HG03439 (cell line): ENCODE data around the gene NKAP.
"Not testable (repeated sequence)": the region's sequence is repeated elsewhere in the genome, so short reads cannot be mapped to it uniquely, and the experiment has no call there.

ENCODE experiments used
- ATAC-seq: cut with Tn5 transposase; IDR thresholded peaks from one replicate; pipeline ENCODE4 v1.9.1; 2021; ENCODE audit warnings: mild to moderate bottlenecking, moderate library complexity; ENCODE audit not compliant: unreplicated experiment

Gene NKAP

DNA sequence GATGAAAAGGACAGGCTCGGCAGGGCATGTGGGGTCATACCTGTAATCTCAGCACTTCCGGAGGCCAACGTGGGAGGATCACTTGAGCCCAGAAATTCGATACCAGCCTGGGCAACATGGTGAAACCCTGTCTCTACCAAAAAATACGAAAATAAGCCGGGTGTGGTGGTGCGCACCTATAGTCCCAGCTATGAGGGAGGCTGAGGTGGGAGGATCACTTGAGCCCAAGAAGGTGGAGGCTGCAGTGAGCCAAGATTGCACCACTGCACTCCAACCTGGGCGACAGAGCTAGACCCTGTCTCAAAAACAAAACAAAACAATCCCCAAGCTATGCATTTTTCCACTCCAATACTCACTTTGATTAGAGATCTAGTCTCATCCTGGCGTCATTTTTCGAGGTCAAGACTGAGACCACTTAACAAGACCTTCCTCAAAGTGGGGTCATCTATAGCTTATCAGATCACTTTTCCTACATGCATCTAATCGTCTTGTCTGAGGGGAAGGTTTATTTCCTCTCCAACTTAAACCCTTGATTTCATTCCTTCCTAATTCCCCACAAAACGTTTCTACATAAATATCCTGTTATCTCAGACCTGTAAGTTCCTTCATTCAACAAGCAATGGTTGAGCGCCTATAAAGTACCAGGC, 1.3 kb downstream of the NKAP start:
- ATAC-seq = no peak

DNA sequence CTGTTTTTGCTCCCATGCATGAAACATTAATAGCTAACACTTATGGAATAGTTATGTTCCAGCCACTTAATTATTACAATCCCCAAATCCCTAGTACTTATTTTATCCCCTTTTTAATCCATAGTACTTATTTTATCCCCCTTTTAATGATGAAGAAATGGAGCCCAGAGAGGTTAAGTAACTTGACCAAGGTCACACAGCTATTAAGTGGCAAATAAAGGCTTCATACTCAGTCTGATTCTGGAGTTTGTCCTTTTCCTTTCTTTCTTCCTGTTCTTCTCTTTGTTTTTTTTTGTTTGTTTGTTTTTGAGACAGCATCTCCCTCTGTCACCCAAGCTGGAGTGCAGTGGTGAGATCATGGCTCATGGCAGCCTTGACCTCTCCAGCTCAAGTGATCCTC, 2.2 kb downstream of the NKAP start:
- ATAC-seq = no peak

DNA sequence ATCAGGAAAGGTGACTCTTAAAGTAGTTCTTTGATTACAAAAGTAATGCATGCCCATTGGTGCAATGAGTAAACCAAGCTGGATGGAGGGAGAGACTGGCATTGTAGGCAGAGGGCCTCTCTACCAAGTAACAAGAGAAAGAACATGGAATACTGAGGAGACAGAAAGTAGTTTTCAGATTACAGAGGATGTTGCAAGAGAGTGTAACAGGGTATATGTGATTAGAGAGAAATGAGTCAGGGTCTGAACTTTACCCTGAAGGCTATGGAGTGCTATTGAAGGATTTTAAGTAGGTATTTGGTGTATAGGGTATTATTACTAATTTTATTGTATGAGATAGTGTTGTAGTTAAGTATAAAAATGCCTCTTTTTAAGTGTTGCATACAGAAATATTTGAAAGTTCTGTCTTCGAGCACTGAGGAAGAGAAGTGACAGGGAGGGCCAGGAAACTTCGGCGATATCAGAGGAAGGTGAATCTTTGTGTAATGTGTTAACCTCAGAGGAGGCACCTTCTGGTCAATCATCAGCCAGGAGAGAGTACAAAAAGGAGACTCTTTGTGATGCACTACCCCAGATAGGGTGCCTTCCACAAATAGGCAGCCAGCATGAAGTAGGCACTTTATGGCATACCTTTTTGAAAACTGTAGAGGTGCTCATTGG, 8.2 kb downstream of the NKAP start:
- no peak for ATAC-seq

DNA sequence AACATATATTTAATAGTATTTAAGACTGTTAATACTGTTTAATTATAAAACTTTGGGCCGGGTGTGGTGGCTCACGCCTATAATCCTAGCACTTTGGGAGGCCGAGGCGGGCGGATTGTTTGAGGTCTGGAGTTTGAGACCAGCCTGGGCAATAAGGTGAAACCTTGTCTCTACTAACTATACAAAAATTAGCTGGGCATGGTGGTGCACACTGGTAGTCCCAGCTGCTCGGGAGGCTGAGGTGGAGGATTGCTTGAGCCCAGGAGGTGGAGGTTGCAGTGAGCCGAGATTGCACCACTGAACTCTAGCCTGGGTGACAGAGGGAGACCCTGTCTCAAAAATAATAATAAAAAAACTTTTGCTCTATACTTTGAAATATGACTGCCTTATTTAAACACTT, 21.2 kb downstream of the NKAP start:
- not testable (repeated sequence) for ATAC-seq

DNA sequence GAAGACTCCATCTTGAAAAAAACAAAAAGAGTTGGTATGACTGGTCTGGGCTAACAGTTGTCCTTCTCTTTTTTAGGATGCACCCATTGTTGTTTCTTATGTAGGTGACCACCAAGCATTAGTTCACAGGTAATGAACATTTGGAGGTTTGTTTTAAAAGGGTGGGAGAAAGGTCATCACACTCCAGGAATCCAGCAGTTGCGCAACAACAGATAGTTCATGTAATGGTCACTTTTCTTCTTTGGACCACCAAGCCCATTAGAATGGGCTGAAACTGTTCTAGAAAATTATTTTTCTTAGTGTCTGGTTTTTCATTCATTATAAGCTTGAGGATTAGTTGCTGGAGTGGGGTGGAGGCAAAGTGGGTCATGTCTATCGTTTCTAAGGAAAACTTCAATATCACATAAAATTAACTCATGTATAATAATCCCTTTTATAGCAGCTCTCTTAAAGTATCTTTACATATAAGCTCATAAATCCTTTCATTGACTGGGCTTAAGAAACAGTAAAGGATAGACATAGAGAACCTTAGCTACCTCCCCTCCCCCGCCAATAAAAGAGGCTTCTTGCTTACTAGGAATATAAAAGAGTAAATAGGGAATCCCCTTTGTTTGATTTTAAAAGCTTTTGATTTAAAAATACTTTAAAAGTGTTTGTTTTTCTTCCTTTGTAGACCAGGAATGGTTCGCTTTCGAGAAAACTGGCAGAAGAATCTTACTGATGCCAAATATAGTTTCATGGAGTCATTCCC, 23.5 kb downstream of the NKAP start:
- no peak for ATAC-seq

DNA sequence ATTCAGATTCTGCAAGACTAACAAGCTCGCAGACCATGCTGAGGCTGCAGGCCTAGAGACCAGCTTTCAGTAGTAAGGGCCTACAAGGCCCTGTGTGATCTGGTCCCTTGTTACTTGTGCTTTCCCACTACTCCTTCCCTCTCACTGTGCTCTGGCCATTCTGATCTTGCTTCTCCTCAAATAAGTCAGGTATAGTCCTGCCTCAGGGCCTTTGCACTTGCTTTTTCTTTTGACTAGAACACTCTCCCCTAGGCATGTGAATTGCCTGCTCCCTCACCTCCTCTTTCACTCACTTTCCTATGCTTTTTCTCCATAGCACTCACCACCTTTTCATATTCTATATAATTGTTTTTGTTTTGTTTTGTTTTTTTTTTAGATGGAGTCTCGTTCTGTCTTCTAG, 25.7 kb downstream of the NKAP start:
- ATAC-seq = no peak

DNA sequence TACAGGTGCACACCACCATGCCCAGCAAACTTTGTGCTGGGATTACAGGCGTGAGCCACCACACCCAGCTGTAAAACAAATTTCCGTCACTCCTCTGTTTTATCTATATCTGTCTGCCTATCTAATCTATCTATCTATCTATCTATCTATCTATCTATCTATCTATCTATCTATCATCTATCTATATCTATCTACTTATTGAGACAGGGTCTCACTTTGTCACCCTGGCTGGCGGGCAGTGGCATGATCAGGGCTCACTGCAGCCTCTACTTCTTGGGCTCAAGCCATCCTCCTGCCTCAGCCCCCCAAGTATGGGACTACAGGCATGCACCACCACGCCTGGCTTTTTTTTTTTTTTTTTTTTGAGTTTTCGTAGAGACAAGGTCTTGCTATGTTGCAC, 27.2 kb downstream of the NKAP start:
- no peak for ATAC-seq

DNA sequence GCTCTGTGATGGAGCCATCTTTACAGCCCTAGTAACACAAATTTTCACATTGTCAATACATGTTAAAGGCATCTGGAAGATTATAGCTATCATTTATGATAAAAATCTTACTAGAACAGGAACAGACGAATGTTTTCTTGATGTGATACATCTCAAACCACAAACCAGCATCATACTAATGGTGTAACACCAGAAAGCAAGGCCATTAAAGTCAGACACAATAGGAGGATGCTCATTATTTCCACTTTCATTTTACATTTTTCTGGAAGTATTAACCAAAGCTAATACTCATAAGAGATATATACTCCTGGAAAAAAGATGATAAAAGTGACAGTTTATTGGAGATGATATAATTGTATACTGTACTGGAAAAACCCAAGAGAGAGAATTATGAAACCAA, 42.6 kb downstream of the NKAP start:
- ATAC-seq = no peak

DNA sequence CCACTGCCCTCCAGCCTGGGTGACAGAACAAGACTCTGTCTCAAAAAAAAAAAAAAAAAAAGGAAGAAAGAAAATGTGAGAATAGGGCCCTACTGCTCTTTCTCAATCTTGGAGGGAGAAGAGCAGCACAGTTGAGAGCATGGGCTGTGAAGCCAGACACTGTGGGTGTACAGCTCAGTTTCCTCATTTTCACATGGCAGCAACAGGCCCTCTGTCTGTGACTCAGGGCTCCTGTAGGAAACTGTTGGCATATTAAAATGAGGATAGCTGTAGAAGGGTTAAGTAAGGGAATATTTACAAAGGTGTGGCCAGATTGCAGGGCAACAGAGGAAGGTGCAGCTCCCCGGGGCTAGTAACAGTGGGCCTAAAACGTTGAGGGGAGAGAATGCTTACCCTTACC, 44.4 kb downstream of the NKAP start:
- ATAC-seq = no peak

DNA sequence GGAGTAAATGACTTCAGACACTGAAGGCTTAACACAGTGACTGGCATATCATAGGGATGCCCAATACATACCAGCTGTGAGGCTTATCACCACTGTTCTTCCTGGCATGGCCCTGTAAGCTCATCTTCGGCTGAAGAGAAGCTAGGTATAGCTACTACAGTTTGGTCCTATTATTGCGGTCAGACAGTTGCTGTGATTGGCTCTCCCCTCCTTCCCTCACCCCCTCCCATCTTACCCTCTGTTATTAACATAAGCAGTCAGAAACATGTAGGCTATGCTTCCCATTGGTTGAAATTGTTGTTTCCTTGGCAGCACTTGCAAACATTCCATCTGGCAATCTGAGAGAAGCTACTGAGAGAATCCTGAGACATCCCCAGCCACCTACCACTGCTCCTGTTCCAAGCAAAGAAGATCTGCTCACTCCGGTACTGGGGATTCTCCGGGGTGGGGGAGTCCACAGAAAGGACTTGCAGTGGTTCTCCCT, 47.7 kb downstream of the NKAP start, which contains the start of gene AKAP14:
TSS of gene AKAP14 (plus strand) at position 51 of the 484 bp plus-strand sequence. CDS start 7,331 bp downstream, outside the sequence.
- ATAC-seq = no peak

DNA sequence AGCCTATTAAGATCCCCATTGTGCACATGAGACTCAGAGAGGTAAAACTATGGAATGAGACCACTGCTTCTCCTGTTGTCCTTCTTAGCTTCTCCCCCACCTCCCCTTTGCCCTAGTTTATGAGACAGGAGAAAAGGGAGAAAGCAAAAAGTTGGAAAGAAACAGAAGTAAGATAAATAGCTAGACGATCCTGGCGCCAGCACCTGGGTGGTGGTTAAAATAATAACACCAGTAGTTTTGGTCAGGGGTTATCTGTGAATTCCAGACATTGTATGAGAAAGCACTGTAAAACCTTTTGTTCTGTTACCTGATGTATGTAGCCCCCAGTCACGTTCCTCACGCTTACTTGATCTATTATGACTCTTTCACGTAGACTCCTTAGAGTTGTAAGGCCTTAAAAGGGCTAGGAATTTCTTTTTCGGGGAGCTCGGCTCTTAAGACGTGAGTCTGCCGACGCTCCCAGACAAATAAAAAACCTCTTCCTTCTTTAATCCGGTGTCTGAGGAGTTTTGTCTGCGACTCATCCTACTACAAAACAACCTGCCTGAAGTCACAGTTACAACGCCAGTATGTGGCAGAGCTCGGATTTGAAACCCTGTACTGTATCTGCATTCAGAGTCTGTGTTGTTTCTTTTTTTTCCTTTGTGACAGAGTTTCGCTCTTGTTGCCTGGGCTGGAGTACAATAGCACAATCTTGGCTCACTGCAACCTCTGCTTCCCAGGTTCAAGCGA, 51.4 kb downstream of the NKAP start:
- ATAC-seq = not testable (repeated sequence)

DNA sequence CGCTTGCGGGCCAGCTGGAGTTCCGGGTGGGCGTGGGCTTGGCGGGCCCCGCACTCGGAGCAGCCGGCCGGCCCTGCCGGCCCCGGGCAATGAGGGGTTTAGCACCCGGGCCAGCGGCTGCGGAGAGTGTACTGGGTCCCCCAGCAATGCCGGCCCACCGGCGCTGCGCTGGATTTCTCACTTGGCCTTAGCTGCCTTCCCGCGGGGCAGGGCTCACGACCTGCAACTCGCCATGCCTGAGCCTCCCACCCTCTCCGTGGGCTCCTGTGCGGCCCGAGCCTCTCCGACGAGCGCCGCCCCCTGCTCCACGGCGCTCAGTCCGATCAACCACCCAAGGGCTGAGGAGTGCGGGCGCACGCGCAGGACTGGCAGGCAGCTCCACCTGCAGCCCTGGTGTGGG, 52.9 kb downstream of the NKAP start:
- not testable (repeated sequence) for ATAC-seq

DNA sequence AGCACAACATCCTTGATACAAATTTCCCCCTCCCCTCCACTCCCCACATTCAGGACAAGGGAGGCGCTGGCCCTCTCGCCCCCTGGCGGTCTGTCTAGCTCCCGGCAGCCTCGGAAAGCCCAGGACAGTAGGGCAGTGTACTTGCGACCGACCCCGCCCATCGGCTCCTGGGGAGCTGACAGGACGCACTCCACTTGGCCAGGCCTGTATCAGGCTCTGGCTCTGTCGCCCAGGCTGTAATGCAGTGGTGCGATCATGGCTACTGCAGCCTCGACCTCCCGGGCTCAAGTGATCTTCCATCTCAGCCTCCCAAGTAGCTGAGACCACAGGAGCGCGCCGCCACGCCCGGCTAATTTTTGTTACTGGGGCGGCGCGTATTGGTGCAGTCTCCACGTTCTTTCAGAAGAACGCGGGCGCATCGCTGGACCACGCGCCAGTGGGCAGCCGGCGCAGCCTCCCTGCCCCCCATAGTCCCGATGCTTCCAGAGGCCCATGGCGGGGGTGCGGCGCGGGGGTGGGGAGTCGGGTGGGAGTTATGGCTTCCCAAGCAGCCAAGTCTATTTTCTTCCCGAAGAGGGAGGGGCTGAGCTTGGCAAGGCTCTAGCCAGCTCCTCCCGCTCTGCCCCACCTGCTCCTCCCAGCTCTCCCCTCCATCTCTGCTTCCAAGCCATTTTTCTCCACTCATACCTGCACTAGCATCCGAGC, 55.7 kb downstream of the NKAP start:
- peak; percentile 69 for ATAC-seq

DNA sequence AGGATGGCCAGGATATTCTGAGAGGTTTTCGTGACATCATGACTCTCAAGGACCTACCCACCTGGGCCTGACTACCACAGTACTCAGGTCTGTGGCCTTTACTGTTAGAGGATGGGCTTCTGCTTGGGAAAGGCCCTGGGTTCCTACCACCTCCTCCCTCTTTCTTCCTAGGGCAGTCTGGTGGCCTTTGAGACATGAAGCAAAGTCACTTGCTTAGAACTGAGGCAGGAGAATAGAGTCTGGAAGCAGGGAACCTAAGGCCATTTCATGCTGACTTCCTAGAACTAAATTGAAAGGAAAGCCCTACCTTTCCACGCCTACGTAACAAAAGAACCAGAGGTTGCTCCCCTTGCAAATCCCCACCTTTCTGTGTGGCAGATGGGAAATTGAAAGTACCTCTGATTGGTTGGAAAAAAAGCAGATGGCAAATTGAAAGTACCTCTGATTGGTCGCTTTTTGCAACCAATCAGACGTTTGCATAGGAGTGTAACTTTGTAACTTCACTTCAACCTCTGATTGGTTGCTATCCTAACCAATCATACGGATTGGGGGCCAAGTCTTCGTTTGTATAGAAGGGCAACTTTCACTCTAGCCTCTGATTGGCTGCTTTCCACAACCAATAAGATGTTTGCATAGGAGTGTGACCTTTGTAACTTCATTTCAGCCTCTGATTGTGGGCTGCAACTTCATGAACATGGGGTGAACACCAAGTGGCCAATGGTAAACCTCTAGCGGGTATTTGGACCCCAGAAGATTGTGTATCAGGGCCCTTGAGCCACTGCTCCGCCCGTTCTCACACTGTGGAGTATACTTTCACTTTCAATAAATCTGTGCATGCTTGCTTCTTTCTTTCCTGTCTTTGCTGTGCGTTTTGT, 57.8 kb downstream of the NKAP start:
- ATAC-seq = no peak

DNA sequence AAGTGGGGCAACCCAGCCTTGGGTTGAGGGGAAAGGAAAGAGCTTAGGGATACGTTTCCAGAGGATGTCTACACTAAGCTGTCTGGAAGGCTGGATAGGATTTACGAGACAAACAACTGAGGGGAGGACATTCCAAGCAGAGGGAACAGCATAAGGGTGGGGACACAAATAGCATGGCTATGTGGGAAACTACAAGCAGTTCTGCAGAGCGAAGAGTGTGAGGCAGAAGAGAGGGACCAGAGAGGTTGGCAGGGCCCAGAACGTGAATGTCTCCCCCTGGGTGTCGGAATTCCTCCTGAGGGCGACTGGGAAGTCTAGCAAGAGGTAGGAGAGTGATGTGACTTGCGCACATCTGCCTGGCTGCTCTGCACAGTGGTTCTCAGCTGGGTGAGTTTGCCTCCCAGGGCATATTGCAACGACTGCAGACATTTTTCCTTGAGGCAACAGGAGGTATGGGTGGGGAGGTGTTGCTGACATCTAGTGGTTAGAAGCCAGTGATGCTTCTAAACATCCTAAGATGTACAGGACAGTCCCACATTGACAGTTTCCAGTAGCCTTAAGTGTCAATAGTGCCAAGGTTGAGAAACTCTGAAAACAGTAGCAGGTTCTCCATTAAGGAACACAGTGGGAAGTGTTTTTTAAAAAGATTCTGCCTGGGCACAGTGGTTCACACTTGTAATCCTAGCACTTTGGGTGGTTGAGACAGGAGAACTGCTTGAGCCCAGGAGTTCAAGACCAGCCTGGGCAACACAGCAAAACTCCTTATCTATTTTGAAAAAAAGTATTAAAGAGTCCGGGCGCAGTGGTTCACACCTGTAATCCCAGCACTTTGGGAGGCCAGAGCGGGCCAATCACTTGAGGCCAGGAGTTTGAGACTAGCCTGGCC, 62.8 kb downstream of the NKAP start:
- peak; percentile 67 for ATAC-seq

DNA sequence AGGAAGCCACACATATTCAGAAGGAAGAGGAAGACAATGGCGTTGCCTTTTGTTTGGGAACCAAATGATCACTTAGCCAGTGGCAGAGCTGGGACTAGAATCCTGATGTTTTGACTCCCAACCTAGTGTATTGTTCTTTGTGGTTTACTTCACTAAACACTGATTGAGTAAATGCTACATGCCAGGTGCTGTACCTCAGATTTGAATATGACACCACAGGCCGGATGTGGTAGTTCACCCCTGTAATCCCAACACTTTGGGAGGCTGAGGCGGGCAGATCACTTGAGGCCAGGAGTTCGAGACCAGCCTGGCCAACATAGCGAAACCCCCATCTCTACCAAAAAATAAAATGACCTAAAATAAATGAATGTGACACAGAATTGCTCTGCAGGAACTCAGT, 63.5 kb downstream of the NKAP start:
- ATAC-seq = no peak

DNA sequence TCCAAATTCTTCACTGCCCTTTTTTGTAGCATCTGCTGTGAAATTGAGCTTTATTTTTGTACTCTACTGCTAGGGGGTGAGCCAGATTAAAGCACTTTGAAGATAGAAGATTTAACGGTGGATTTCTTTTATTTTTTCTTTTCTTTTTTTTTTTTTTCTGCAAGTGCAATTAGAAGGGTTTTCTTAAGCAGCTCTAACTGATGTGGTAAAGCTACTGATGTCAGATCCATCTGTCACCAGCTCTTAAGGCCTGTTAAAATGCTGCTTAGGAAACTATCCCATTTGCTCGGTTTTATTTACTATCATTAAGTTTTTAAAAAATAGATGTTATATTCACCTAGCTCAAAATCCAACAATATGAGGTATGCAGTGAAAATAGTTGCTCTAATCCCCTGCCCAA, 64.8 kb downstream of the NKAP start:
- no peak for ATAC-seq

DNA sequence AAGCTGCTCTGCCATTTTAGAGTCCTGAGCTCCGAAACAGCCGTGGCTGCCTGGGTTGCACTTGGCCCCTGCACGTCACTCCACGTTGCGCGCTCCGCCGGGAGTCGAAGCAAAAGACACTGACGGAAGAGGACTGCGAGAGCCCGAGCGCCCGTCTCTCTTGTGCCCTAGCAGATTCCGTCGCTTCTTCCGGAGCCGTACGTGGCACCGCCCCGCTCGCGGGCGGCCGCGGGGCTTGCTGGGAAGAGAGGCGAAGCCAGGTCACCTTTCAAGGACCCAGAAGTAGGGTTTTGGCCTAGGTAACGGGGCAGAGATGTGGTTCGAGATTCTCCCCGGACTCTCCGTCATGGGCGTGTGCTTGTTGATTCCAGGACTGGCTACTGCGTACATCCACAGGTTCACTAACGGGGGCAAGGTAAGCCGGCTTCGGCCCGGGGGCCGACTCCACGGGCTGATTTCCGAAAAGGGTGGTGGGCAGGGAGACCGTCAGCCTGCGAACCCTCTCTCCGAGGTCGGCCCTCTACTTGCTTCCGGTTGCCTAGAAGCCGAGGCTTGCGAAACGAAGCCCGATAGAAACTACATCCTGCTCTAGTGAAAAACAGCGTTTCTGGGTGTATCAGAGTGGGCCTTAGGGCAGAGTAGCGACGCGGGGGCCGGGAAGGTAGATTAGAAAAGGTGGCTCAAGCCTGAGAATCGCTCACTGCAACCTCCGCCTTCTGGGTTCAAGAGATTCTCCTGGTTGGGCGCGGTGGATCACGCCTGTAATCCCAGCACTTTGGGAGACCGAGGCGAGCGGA, 71.8 kb downstream of the NKAP start, which contains the start of the genes NDUFA1 and RNF113A:
TSS of gene NDUFA1 (plus strand) at position 234 of the 797 bp plus-strand sequence. CDS start at position 314, 80 bp downstream.
TSS of gene RNF113A (minus strand) at position 135 of the 797 bp plus-strand sequence. CDS start at position 15, 120 bp downstream.
- peak; percentile 92 for ATAC-seq
